HG02852 (cell line): ENCODE results near the gene HSPA6.
"Not testable (repeated sequence)": the region's sequence is repeated elsewhere in the genome, so short reads cannot be mapped to it uniquely, and the experiment has no call there.

ENCODE experiments used
- ATAC-seq: cut with Tn5 transposase; IDR thresholded peaks from one replicate; pipeline ENCODE4 v1.9.1; 2021; ENCODE audit warnings: mild to moderate bottlenecking, moderate library complexity; ENCODE audit not compliant: unreplicated experiment

Gene HSPA6

GRCh38 chr1:161523817-161524741 is at the start of gene HSPA6:
Gene HSPA6 (plus strand): TSS chr1:161524540. CDS start chr1:161524659, 119 bp downstream.
- peak; percentile 55 for ATAC-seq

- ATAC-seq = not testable (repeated sequence)
Observed at GRCh38 chr1:161477711-161478110, 46.6 kb upstream of the HSPA6 start.

GRCh38 chr1:161478985-161479384 is 45.4 kb upstream of the HSPA6 start:
- ATAC-seq = no peak

- ATAC-seq = no peak
Observed at GRCh38 chr1:161480381-161481035, 43.8 kb upstream of the HSPA6 start.

GRCh38 chr1:161481624-161482392 is 42.5 kb upstream of the HSPA6 start:
- ATAC-seq = no peak

GRCh38 chr1:161482610-161483009 is 41.7 kb upstream of the HSPA6 start:
- ATAC-seq = no peak

- no peak for ATAC-seq
Observed at GRCh38 chr1:161483361-161483760, 41.0 kb upstream of the HSPA6 start.

- no peak for ATAC-seq
Observed at GRCh38 chr1:161484613-161485012, 39.7 kb upstream of the HSPA6 start.

GRCh38 chr1:161486806-161487741 is 37.3 kb upstream of the HSPA6 start:
- ATAC-seq = no peak

- no peak for ATAC-seq
Observed at GRCh38 chr1:161491472-161491871, 32.9 kb upstream of the HSPA6 start.

GRCh38 chr1:161492827-161493226 is 31.5 kb upstream of the HSPA6 start:
- no peak for ATAC-seq

GRCh38 chr1:161494091-161494735 is 30.1 kb upstream of the HSPA6 start:
- no peak for ATAC-seq

- no peak for ATAC-seq
Observed at GRCh38 chr1:161495490-161495889, 28.9 kb upstream of the HSPA6 start.

- ATAC-seq = no peak
Observed at GRCh38 chr1:161497961-161498360, 26.4 kb upstream of the HSPA6 start.

- ATAC-seq = no peak
Observed at GRCh38 chr1:161498646-161499045, 25.7 kb upstream of the HSPA6 start.

- ATAC-seq = no peak
Observed at GRCh38 chr1:161499099-161500039, 25.0 kb upstream of the HSPA6 start.

GRCh38 chr1:161501234-161501633 is 23.1 kb upstream of the HSPA6 start:
- no peak for ATAC-seq

- no peak for ATAC-seq
Observed at GRCh38 chr1:161502181-161502580, 22.2 kb upstream of the HSPA6 start.
